ENCODE measurements around the gene PGGHG. TPM values are rescaled to one million over a fixed set of nuclear protein-coding genes. Genes with fewer than 3 reads are reported as not detected.
"Not testable (repeated sequence)": the region's sequence is repeated elsewhere in the genome, so short reads cannot be mapped to it uniquely, and the experiment has no call there.

PGGHG gene
- total RNA-seq, 1 donor from 2014 or later = 37.0 TPM

GRCh38 chr11:326592-326841 lies 37.6 kb downstream of the PGGHG start:
- no peak for ATAC-seq

GRCh38 chr11:326842-327580 lies 38.1 kb downstream of the PGGHG start:
- peak; percentile 79 for ATAC-seq
- peak; percentile 83 for DNase-seq (ENCODE audit: low spot score)

More at GRCh38 chr11:326592-326841, 37.6 kb downstream of the PGGHG start:
- no peak for DNase-seq (ENCODE audit: low spot score)

GRCh38 chr11:327581-327923 lies 38.6 kb downstream of the PGGHG start:
- ATAC-seq = no peak
- no peak for DNase-seq (ENCODE audit: low spot score)

- ATAC-seq (no peak), DNase-seq (ENCODE audit: low spot score) (no peak)
Observed at GRCh38 chr11:328012-328411, 39.1 kb downstream of the PGGHG start.

GRCh38 chr11:328516-329100 lies 39.7 kb downstream of the PGGHG start:
- not testable (repeated sequence) for DNase-seq (ENCODE audit: low spot score); ATAC-seq

GRCh38 chr11:329886-330253 lies 40.9 kb downstream of the PGGHG start:
- no peak for ATAC-seq
- no peak for DNase-seq (ENCODE audit: low spot score)

GRCh38 chr11:330307-330693 lies 41.4 kb downstream of the PGGHG start:
- DNase-seq (ENCODE audit: low spot score) (no peak), ATAC-seq (no peak)

GRCh38 chr11:330694-331357 lies 41.9 kb downstream of the PGGHG start:
- ATAC-seq (no peak), DNase-seq (ENCODE audit: low spot score) (no peak)

- no peak for DNase-seq (ENCODE audit: low spot score)
Observed at GRCh38 chr11:331358-332060, 42.6 kb downstream of the PGGHG start.

GRCh38 chr11:332651-333480 lies 43.9 kb downstream of the PGGHG start:
- ATAC-seq (no peak), DNase-seq (ENCODE audit: low spot score) (no peak)

More at GRCh38 chr11:331358-332060, 42.6 kb downstream of the PGGHG start:
- ATAC-seq = no peak

- not testable (repeated sequence) for DNase-seq (ENCODE audit: low spot score); ATAC-seq
Observed at GRCh38 chr11:333616-334263, 44.8 kb downstream of the PGGHG start.

- no peak for ATAC-seq
- DNase-seq (ENCODE audit: low spot score) = no peak
Observed at GRCh38 chr11:334264-334994, 45.5 kb downstream of the PGGHG start.

GRCh38 chr11:335779-336658 lies 47.1 kb downstream of the PGGHG start:
- ATAC-seq (peak; percentile 44), DNase-seq (ENCODE audit: low spot score) (no peak)

- ATAC-seq (no peak), DNase-seq (ENCODE audit: low spot score) (no peak)
Observed at GRCh38 chr11:336659-337198, 47.8 kb downstream of the PGGHG start.

- ATAC-seq (no peak), DNase-seq (ENCODE audit: low spot score) (no peak)
Observed at GRCh38 chr11:337711-338110, 48.8 kb downstream of the PGGHG start.

GRCh38 chr11:339963-340362 lies 51.0 kb downstream of the PGGHG start:
- no peak for DNase-seq (ENCODE audit: low spot score)
- no peak for ATAC-seq

GRCh38 chr11:340539-341512 lies 51.9 kb downstream of the PGGHG start:
- ATAC-seq (no peak), DNase-seq (ENCODE audit: low spot score) (no peak)

All from left lobe of liver (tissue), 2 donors.